ENCODE results near the gene SERPINB8. TPM values are rescaled to one million over a fixed set of nuclear protein-coding genes. Genes with fewer than 3 reads are reported as not detected.
A peak's percentile ranks its signal among the peaks of the same experiment; 100 is the strongest.

SERPINB8 gene, protein sequence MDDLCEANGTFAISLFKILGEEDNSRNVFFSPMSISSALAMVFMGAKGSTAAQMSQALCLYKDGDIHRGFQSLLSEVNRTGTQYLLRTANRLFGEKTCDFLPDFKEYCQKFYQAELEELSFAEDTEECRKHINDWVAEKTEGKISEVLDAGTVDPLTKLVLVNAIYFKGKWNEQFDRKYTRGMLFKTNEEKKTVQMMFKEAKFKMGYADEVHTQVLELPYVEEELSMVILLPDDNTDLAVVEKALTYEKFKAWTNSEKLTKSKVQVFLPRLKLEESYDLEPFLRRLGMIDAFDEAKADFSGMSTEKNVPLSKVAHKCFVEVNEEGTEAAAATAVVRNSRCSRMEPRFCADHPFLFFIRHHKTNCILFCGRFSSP
- total RNA-seq (22.1 and 26.2 TPM in 2 replicates), polyA plus RNA-seq (14.4 and 17.5 TPM in 2 replicates), polyA minus RNA-seq (10.1 and 13.1 TPM in 2 replicates)
- 14.4 TPM for total RNA-seq (2013)

DNA sequence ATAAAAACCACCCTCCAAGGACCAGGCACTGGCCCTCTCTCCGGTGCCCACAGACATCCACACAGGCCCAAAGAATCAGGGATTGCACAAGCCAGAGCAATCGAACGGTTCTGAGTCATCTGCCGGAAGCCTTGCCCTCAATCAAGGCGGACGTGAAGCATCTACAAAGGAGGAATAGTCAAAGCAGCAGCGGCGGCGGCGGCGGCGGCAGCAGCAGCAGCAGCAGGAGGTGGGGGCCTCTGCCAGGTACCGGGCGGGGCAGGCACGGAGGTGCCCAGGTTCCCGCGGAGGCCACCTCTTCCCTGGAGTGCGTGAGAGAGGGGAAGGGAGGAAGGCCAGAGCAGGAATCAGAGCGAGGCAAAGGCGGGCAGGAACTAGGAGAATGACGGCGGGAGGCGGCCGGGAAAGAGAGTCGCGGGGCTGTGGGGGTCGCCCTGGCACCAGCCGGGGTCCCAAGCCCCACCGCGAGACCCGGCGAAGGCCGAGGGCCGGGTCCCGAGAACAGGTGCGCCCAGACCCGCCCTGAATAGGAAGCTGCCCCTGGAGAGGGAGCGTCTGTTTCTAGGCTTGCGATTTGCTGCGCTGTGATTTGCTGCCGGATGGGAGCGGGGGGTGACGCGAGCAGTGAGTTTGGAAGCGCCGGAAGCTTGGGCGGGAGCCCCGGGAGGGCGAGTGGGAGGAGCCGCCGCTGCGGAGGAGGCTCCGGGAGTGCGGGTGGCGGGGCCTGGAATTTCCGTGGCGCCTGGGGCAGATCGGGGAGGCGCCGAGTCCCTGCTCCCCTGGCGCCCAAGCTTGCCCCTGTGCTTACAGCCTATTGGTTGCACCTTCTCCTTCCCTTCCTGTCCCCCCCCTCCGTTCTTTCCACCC lies at the start of gene SERPINB8:
SERPINB8 (plus strand) TSS at position 140 of the 867 bp plus-strand sequence. CDS start 8,228 bp downstream, outside the sequence.
- Histone ChIP-seq H3K36me3 (replicated peaks in 1 of 2; ENCODE audit: control extremely low read depth in 1 of 2, control insufficient read depth in 1 of 2, extremely low read depth in 1 of 2, insufficient read depth in 2 of 2, low read length in 1 of 2) (no peaks in the 10 kb centered on the region), H3K4me1 (ENCODE audit: control insufficient read depth in 2 of 2, insufficient read depth in 2 of 2, low read length in 2 of 2) (peaks cover 28 to 33% of the 10 kb centered on the region in 2 donors), H3K27me3 (replicated peaks in 1 of 4; ENCODE audit: control extremely low read depth in 1 of 4, control insufficient read depth in 3 of 4, insufficient read depth in 4 of 4, low read length in 3 of 4) (no peaks in the 10 kb centered on the region), H2AFZ (ENCODE audit: insufficient read depth, low read depth, low read length, poor library complexity, severe bottlenecking) (peak within 1 kb of the TSS; percentile 100), H3K4me2 (replicated peaks; ENCODE audit: low read depth, low read length, poor library complexity, severe bottlenecking) (peak within 1 kb of the TSS; percentile 88), H3K27ac (ENCODE audit: low read length in 2 of 2) (peak within 1 kb of the TSS; percentile 91 to 95), H3K4me3 (ENCODE audit: control extremely low read depth in 1 of 5, extremely low read depth in 1 of 5, insufficient read depth in 1 of 5, low read depth in 2 of 5, low read length in 4 of 5) (peak within 1 kb of the TSS; percentile 57 to 98 (median 81)), H3K9me3 (ENCODE audit: control extremely low read depth in 1 of 3, control insufficient read depth in 2 of 3, insufficient read depth in 1 of 3, low read length in 2 of 3) (no peaks in the 10 kb centered on the region), H4K20me1 (ENCODE audit: control insufficient read depth, insufficient read depth, low read length, poor library complexity, severe bottlenecking) (no peaks in the 10 kb centered on the region), H3K79me2 (ENCODE audit: control insufficient read depth, insufficient read depth, low read length) (peaks cover 30% of the 10 kb centered on the region), H3K9ac (ENCODE audit: low read length) (peak within 1 kb of the TSS; percentile 98)
- DNase-seq (peak; percentile 77), ATAC-seq (ENCODE audit: low read depth) (peak; percentile 84)
- TF ChIP-seq, protein P1, sequence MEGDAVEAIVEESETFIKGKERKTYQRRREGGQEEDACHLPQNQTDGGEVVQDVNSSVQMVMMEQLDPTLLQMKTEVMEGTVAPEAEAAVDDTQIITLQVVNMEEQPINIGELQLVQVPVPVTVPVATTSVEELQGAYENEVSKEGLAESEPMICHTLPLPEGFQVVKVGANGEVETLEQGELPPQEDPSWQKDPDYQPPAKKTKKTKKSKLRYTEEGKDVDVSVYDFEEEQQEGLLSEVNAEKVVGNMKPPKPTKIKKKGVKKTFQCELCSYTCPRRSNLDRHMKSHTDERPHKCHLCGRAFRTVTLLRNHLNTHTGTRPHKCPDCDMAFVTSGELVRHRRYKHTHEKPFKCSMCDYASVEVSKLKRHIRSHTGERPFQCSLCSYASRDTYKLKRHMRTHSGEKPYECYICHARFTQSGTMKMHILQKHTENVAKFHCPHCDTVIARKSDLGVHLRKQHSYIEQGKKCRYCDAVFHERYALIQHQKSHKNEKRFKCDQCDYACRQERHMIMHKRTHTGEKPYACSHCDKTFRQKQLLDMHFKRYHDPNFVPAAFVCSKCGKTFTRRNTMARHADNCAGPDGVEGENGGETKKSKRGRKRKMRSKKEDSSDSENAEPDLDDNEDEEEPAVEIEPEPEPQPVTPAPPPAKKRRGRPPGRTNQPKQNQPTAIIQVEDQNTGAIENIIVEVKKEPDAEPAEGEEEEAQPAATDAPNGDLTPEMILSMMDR (IDR thresholded peaks at IDR 0.05) = no peak
- TF ChIP-seq EZH2 (IDR thresholded peaks at IDR 0.05; ENCODE audit: borderline replicate concordance, insufficient read depth, low read depth, low read length, poor library complexity, severe bottlenecking) = no peak
- CTCF ChIA-PET = interaction anchor here (0.7 to 1.1 kb wide), 3 partner anchors 8 to 34 kb away, joined by 3 to 4 read pairs (median 3); no protein-coding TSS in a partner anchor
- H3K9me3 Mint-ChIP-seq (ENCODE audit: insufficient read depth) = no peaks in the 10 kb centered on the region
- no peaks in the 10 kb centered on the region for H3K27me3 Mint-ChIP-seq
- peak within 1 kb of the TSS; percentile 96 for H3K27ac Mint-ChIP-seq
- POLR2A ChIA-PET = interaction anchor here (0.7 kb wide), 1 partner anchor 1255 kb away, joined by 5 read pairs; the partner anchor contains the start of gene PHLPP1
- intact Hi-C loops (cut with micrococcal nuclease) = loop anchor here (1.0 to 10.0 kb wide), 4 partner anchors 9 to 1465 kb away; partner anchors contain the start of gene VPS4B
- WGBS (ENCODE audit: insufficient coverage) = under 1% methylated on average over 59 of the region's 62 CpGs
- peaks cover 51% of the 10 kb centered on the region for H3K4me1 Mint-ChIP-seq
- peak within 1 kb of the TSS; percentile 93 for H3K4me3 Mint-ChIP-seq
